Endometrial microvascular endothelial cells (primary cell): ENCODE measurements around the gene A1CF. TPM values are rescaled to one million over a fixed set of nuclear protein-coding genes. Genes with fewer than 3 reads are reported as not detected.
"Not testable (repeated sequence)": the region's sequence is repeated elsewhere in the genome, so short reads cannot be mapped to it uniquely, and the experiment has no call there.

ENCODE experiments used
- in situ Hi-C: cut with HindIII; loops from 2 replicates; pipeline ENCODE4 v1.10.0; 2017; ENCODE audit warnings: low sequenced_read_pairs, low pct_unique_long_range_greater_than_20kb; ENCODE audit errors: inconsistent ontology term
- total RNA-seq: library from RNA; depleted of rRNA; stranded (reverse); fragments of >200 nt; gene quantifications from one replicate; pipeline ENCODE4 v1.2.3, GENCODE V29; 2015; ENCODE audit errors: inconsistent ontology term

Gene A1CF, protein sequence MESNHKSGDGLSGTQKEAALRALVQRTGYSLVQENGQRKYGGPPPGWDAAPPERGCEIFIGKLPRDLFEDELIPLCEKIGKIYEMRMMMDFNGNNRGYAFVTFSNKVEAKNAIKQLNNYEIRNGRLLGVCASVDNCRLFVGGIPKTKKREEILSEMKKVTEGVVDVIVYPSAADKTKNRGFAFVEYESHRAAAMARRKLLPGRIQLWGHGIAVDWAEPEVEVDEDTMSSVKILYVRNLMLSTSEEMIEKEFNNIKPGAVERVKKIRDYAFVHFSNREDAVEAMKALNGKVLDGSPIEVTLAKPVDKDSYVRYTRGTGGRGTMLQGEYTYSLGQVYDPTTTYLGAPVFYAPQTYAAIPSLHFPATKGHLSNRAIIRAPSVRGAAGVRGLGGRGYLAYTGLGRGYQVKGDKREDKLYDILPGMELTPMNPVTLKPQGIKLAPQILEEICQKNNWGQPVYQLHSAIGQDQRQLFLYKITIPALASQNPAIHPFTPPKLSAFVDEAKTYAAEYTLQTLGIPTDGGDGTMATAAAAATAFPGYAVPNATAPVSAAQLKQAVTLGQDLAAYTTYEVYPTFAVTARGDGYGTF
- total RNA-seq, result not detected

DNA sequence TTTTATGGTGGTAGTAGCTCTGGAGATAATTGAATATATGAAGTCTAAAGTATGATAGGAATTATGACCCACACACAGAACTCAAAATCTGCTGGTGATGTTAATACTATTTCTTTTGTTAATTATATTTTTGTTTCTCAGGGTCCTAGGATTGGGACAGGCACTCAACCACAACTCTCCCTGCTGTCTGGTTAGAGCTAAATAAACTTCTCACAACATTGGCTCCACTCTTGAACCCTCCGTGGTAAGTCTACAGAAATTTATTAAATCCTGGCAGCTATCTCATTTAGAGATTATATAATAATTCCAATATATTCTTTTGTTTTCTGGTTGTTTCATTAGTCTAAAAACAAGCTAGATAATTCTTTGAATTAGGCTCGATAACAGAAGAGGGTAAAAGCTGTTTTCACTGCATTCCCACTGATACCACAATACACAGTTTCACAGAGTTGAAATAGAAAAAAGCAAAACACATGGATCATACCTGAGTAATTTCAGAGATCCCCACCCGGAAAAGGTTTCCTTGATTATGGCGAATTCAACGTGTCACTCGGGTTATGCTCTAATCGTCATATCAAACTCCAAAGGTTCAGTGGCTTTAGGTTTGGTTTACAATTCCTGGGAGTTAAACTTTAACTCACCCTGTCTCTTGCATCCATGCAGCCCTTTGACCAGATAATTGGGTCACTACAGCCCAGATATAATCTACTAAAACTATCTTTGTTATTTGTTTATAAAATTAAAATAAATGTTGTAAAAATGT lies at the start of gene A1CF:
Gene A1CF, minus strand, starts transcription at position 531 of the 763 bp plus-strand sequence. CDS start 25,687 bp downstream, outside the sequence.
- in situ Hi-C loops, result no loop called here

DNA sequence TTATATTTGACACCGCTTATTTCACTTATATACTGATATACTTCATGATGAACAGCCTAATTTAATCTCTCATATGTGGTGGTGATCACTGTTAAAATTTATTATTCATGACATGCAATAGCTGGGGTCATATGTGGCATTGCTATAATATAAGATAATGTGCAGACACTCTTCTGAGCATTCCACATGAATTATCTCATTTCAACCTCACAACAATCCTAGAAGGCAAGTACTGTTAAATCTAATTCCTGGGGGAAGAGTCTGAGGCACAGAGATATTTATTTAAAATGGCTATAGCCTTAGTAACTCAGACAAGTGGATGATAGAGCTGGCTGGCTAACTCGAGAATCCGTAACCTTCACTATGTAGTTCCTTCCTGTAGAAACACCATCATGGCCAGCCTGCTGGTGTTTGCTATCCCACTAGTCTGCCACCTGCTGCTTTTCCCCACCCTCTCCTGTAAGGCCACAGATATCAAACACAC lies 46.6 kb upstream of the A1CF start:
- in situ Hi-C loops, result no loop called here

DNA sequence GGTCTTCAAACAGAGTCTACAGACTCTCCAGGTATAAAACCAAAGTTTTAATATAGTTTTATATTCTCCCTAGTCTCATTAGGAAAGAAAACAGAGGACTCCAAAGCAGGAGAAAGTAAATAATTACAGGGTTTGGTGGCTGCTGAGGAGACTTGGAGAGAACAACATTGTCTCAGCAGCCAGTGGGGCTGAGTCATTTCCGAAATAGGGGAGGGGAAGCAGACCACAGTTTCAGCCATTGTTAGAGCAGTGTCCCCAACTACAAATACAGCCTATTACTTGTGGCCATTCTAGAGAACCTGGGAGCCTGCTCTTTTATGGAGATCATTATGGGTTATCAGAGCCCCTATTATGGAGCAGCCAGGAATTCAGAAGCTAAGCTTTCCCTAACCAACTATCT lies 44.2 kb upstream of the A1CF start:
- in situ Hi-C loops, result no loop called here

DNA sequence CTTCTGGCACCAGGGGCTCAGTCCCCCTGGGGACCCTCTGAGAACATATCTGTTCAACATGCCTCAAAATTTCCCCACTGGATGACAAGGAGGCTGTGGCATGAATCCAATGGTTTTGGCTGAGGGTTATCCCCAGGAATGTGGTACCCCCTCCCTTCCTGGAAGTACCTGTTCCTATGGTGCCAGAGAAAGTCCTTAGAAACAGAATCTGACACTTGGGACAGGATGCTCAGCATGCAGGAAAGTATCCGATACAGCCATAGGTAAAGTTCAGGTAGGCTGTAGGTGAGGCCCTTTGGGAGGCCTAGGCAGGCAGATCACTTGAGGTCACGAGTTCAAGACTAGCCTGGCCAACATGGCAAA lies 42.7 kb upstream of the A1CF start:
- in situ Hi-C loops, result no loop called here

DNA sequence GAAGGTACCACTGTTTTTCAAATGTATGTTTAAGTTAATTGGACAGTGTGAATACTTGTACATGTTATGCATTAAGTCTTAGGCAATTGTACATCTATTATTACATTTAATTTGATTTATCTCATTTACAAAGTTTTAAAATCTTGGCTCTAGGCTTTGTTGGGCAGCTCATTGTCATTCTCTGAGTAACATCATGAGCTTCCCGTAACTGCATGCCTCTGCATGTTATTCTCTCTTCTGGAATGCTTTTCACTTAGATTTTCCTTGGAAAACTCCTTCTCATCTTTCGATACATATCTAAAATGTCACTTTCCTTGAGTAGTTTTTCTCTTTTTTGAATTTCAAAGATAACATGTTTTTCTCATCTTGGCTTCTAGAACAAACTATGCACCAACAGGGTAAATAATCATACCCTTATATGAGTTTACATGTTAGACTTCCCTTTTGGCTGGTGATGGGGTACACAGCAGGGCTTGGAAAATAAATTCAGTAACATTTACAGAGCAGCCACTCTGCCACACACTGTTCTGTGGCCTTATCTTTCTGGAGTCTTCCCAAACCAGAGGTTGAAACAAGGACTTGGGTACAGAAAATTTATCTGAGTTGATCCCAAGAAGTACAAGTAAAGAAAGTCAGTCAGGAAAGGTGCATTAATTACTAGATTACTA lies 42.2 kb upstream of the A1CF start:
- in situ Hi-C loops, result no loop called here

DNA sequence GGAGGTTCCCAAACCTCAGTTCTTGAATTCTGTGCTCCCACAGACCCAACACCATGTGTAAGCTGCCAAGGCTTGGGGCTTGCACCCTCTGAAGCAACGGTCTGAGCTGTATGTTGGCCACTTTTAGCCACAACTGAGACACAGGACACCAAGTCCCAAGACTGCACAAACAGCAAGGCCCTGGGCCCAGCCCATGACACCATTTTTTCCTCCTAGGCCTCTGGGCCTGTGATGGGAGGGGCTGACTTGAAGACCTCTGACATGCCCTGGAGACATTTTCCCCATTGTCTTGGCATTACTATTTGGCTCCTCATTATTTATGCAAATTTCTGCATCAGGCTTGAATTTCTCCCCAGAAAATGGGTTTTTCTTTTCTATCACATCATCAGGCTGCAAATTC lies 38.0 kb upstream of the A1CF start:
- in situ Hi-C loops, result not testable (repeated sequence)

DNA sequence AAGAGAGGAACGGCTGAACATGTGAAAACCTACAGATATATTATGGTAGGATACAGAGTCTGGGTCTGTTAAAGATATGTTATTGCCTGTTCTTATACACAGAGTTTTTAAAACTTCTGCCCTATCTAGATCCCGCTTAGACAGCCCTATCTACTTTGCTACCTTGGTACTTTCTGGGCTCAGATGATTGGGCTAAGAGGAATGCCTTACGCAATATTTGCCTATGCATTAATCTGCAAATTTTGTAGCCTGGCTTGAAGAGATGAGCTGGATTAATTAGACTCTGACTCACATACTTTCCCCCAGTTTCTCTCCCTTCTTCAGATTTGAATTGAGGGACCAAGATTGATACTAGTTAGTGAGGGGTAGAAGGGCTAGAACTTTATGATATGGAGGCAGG lies 33.6 kb upstream of the A1CF start:
- in situ Hi-C loops, result no loop called here

DNA sequence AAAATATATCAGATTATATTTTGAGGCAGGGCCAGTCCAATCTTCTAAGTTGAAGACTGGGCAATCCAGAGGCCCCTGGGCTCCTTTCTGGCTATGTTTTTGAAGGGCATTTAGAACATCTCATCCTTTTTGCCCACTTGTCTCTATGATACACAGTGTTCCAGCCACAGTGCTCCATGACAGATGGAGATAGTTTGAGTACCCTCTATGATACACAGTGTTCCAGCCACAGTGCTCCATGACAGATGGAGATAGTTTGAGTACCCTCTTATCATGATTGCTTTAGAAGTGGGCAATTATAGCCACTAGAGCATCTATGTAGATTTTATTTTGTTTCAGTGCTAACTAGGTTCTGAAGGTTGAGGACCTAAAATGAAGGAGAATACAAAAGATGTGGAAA lies 33.1 kb upstream of the A1CF start:
- in situ Hi-C loops, result no loop called here

DNA sequence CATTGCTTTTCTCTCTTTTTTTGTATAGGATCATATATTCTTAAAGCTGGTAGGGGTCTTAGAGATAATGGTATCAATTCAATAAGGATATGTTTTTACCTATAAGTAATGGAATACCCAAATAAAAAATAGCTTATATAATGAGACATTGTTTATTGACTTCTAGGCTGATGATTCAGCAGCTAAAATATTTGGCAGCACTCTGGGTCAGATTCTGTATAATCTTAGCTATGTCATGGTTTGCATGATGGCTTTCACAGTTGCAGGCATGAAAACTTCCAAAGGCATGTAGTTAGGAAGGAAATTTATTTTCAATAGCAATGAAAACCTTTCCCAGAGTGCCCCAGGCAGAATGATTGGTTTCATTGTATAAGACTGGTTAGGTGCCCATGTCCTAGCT lies 32.1 kb upstream of the A1CF start:
- in situ Hi-C loops, result no loop called here

DNA sequence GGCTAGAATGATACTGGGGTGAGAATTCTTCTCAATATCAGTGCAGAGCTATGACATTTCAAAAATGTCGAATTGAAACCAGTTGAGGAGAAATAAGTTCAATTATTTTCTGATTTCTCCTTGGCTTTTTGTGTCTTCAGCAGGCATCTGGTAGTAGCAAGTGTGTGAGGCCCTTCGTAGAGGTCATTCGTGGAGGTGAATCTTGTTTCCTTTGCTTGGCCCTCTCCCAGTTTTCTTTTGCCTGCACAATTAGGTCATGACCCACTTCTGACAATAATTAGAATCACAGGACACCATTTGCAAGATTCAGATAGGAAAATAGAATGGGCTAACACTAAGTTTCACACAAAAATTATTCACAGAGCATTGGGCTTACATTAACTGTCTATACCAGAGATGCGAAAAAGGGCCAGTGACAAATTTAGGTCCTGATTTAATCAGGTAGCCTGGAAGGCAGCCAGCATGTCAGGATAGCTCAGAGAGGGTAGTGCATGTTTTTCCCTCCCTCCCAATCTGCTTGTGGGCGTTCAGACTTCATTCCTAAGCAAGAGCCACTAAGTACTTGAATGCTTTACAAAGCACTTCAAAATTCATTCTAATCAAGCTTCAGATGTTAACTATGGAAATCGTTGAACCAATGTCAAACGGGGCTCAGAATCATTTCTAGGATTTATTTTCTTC lies 24.0 kb upstream of the A1CF start:
- in situ Hi-C loops, result no loop called here

DNA sequence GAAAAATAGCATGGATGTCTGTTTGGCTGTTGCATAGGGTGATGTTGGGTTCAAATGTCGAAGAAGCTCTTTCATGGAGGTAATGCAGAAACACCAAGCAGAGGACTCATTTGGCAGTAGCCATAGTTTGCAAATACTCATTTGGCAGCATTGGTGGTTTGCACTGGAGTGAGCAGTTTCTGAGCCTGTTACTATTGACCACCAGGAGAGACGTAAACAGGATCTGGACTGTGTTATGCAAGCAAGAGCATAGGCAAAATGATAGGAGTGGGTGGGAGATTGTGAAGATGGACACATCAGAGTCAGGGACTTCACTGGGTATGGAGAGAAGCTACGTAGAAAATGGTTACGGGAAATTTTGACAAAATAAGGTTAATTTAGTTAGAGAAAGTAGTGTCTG lies 22.9 kb upstream of the A1CF start:
- in situ Hi-C loops, result no loop called here

DNA sequence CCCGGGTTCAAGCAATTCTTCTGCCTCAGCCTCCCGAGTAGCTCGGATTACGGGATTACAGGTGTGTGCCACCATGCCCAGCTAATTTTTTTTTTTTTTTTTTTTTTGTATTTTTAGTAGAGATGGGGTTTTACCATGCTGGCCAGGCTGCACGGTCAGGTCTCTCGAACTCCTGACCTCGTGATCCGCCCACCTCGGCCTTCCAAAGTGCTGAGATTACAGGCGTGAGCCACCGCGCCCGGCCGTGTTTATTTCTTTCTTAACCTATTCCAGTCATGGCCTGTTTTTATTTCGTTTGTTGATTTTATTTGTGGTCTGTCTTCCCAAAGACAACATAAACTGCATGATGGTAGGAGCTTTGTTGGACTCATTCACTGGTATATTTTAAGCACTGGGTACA lies 20.4 kb upstream of the A1CF start:
- in situ Hi-C loops, result not testable (repeated sequence)

DNA sequence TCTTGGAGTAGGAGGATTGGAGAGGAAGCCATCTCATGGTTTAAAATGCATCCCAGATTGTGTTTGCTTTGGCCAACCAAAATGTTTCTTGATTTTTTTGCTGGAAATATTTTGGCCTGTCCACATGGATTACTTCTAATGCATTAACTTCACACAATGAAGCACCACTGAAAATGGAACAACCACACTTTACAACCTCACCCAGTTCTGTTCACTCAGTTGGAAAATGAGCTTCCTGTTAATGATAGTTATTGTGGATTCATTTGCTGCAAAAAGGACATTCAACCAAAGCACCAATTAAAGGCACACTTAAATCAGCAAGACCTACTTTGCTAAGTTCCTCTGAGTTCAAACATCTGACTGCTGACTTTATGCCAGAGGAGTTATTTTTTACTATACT lies 11.3 kb upstream of the A1CF start:
- in situ Hi-C loops, result no loop called here

DNA sequence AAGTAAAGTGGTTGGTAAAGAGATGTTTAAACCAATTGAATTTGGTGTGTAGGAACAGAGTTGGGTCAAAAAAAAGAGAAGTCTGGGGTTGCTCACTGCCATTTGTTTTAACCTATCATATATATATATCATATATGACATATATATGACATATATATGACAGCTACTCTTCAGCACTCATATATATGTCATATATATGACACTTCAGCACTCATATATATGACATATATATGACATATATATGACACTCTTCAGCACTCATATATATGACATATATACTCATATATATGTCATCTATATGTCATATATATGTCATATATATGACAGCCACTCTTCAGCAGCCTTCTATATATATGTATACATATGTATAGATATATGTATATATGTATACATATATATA lies 8.9 kb upstream of the A1CF start:
- in situ Hi-C loops, result no loop called here

DNA sequence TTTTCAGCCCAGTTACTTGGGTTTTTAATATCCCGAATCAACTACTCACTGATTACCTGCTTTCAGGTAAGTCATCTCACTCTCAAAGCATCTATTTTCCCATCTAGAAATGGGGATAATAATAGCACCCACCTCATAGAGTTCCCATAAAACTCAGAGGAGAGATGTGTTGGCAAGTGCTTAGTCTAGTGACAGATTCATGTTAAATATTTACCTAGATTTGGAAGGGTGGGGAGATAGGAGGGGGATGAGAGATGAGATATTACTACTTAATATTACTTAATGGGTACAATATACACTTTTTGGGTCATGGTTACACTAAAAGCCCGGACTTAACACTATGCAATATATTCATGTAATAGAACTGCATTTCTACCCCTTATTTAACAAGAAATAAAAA lies 7.0 kb upstream of the A1CF start:
- in situ Hi-C loops, result no loop called here

DNA sequence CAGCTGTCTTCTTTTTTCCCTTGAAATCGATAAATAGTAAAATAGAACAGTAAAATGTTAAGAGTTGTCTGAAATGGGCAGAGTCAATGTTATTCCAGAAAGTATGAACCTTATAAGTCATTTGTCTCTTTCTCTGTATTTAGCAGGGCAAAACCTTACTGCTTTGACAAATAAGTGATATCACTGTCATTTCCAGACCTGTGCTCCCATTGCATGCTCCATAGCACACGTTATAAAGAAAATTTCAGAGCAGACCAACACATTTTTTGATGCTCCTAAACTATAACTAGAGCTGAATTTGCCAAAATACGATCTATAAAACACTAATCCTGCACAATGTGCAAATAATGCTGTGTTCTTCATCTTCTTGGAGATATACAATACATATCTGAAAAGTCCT lies 1.1 kb downstream of the A1CF start:
- in situ Hi-C loops, result no loop called here

DNA sequence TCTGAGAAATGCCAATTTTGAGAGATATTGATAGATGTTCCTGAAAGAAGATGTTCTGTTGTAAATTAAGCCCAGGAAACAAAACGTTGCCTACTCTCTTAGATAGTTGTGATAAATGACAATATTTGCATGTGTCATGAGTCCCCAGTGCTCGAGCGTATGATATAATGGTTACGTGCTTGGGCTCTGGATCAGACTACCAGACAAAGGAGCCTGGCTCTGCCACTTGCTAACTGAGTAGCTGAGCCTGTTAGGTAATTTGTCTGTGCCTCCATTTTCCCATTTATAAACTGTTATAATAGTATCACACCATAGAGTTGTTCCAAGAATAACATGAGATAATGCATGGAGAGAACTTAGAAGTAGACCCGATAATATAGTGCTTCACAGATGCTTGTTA lies 1.8 kb downstream of the A1CF start:
- in situ Hi-C loops, result no loop called here

DNA sequence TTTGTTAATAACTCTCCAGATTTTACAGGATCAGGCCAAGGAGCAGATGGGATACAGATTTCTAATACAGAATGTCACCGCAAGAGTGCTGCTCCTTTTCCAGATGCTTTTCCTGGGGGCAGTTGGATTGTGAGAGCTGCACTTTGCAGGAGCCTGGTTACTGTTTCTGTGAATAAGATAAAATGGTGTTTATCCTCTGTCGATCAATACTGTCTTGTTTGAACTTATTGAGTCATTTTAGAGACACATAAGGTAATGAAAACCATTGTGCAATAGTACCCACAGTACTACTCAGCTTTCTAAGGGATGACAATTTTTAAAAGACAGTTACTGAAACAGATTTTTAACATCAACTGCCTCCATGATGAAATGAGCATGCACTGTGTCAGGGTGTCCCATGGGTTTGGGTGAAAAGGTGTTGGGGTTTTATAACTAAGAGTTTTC lies 2.9 kb downstream of the A1CF start:
- in situ Hi-C loops, result no loop called here

DNA sequence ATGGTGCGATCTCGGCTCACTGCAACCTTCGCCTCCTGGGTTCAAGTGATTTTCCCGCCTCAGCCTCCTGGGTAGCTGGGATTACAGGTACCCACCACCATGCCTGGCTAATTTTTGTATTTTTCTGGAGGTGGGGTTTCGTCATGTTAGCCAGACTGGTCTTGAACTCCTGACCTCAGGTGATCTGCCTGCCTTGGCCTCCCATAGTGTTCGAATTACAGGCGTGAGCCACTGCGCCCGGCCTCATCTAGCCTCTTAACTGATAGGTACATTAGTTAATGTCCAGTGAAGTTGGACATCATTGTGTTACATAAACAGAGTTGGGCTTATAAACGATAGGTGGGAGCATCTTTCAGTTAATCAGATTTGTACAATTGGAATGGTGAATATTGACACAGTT lies 4.4 kb downstream of the A1CF start:
- in situ Hi-C loops, result not testable (repeated sequence)
